ENCODE measurements around the gene SMYD1.

GRCh38 chr2:88097192-88097591 is 29.6 kb downstream of the SMYD1 start:
- TF ChIP-seq CTCF (IDR thresholded peaks at IDR 0.05; ENCODE audit: extremely low read depth in 1 of 2, insufficient read depth in 1 of 2, low read depth in 1 of 2, low read length in 2 of 2) = no peak
- no peak for TF ChIP-seq POLR2A (IDR thresholded peaks at IDR 0.05; ENCODE audit: low read depth, low read length)
- no peak for TF ChIP-seq POLR2AphosphoS5 (IDR thresholded peaks at IDR 0.05; ENCODE audit: insufficient read depth, low read depth, low read length)
